PFSK-1 (cell line): ENCODE data around the gene TOR2A.

ENCODE experiments used
- POLR2AphosphoS5 ChIP-seq: IDR thresholded peaks from 2 replicates; pipeline ENCODE4 v1.6.1; 2012; ENCODE audit warnings: low read depth, mild to moderate bottlenecking, control low read depth, low read length, moderate library complexity
- SIN3A ChIP-seq: IDR thresholded peaks from 2 replicates; pipeline ENCODE4 v1.6.1; 2012; ENCODE audit warnings: mild to moderate bottlenecking, low read length, moderate library complexity, borderline replicate concordance; ENCODE audit not compliant: insufficient read depth
- TAF1 ChIP-seq: IDR thresholded peaks from 2 replicates; pipeline ENCODE4 v1.6.1; 2012; ENCODE audit warnings: low read length, control low read depth, borderline replicate concordance; ENCODE audit not compliant: insufficient read depth

DNA sequence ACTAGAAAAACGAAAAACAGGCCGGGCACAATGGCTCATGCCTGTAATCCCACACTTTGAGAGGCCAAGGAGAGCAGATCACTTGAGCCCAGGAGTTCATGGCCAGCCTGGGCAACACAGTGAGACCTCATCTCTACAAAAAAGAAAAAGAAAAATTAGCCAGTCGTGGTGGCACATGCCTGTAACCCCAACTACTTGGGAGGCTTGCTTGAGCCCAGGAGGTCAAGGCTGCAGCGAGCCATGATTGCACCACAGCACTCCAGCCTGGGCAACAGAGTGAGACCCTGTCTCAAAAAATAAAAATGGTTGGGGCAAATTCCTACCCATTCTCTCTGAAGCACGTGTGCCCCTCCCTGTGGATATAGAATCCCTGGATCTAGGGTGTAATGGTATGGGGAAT is 36.7 kb downstream of the TOR2A start:
- no peak for TF ChIP-seq TAF1
- no peak for TF ChIP-seq SIN3A
- TF ChIP-seq POLR2AphosphoS5, result no peak
